Ovary (tissue), 9 donors: Measurements from ENCODE around the gene PRKCH. TPM values are rescaled to one million over a fixed set of nuclear protein-coding genes. Genes with fewer than 3 reads are reported as not detected.

Experiments
- DNase-seq, 5 donors: peaks; one replicate each; pipeline ENCODE4 v3.0.0-alpha.2; 2019 to 2020
- H3K27ac ChIP-seq, 2 donors: fragments of 200-600 bp; one replicate each; pipeline versions ENCODE4 v1.5.1 to v1.8.0; 2019 to 2022
- H3K27me3 ChIP-seq: fragments of 200-600 bp; one replicate; pipeline ENCODE4 v1.8.0; 2022
- H3K36me3 ChIP-seq: fragments of 200-600 bp; sonication (generic); one replicate; pipeline ENCODE4 v1.5.1; 2019
- H3K4me1 ChIP-seq: one replicate; pipeline ENCODE4 v1.8.1; 2013; ENCODE audit warnings: mild to moderate bottlenecking, moderate library complexity; ENCODE audit not compliant: insufficient read depth
- H3K4me3 ChIP-seq: fragments of 200-600 bp; sonication (generic); one replicate; pipeline ENCODE4 v1.5.1; 2017
- H3K9me3 ChIP-seq, 2 donors: fragments of 200-600 bp in 1 of 2; sonication (generic) in 1 of 2; one replicate each; pipeline versions ENCODE4 v1.5.1 to v1.8.1; 2013 to 2019; ENCODE audit warnings: mild to moderate bottlenecking in 1 of 2, moderate library complexity in 1 of 2
- CTCF ChIP-seq, 3 donors: fragments of 450-650 bp in 2 of 3; fragments of 200-600 bp in 1 of 3; IDR thresholded peaks; one replicate each; pipeline versions ENCODE4 v1.5.1 to v1.8.0; 2016 to 2022; ENCODE audit warnings: antibody characterized with exemption in 3 of 3, mild to moderate bottlenecking in 1 of 3
- EP300 ChIP-seq: sonication (generic); formaldehyde crosslinking; IDR thresholded peaks from one replicate; pipeline ENCODE4 v1.6.1; 2017; ENCODE audit warnings: antibody characterized with exemption
- POLR2A ChIP-seq: fragments of 450-650 bp; IDR thresholded peaks from one replicate; pipeline ENCODE4 v1.6.1; 2017; ENCODE audit warnings: antibody characterized with exemption, mild to moderate bottlenecking, moderate library complexity
- WGBS, 3 donors: extraction: QIAGEN DNeasy Blood & Tissue Kit in 1 of 3; methylation state at CpG; one replicate each; pipeline versions ENCODE4 v1.1.5 to v1.1.7; 2013 to 2017; 5-methylcytosine and 5-hydroxymethylcytosine counted together
- intact Hi-C, 4 donors: fragments of 100-400 bp; cut with DNase I; formaldehyde crosslinking; loops; one replicate each; pipeline versions ENCODE4 v1.11.0 to v1.15.1; 2022 to 2023
- polyA plus RNA-seq, 2 donors: library from polyadenylated mRNA; stranded (reverse); fragments of 200-250 nt in 1 of 2; fragments of 350-450 nt in 1 of 2; fragmentation: Illumina TruSeq in 1 of 2; extraction: RNeasy Lipid Tissue Mini Kit (QIAGEN cat#74804) in 1 of 2; gene quantifications; one replicate each; pipeline ENCODE4 v1.2.3, GENCODE V29; 2013 to 2014
- total RNA-seq, 7 donors: library from RNA; depleted of rRNA in 2 of 7; stranded (reverse); fragments of >200 nt in 2 of 7; fragmentation: NEBNext Ultra II Directional in 3 of 7; extraction: Animal tissue kit (Norgen Biotek cat#: 25700) in 3 of 7; gene quantifications; one replicate each; pipeline versions ENCODE4 v1.1.0 to v1.2.4, GENCODE V29; 2016 to 2023
- donor health status: DM: no; HTN: no; CAD: no; lungs with moderate emphysema.
- donor health status: DM: no; HTN: no; CAD: no.
- donor health status: Bipolar disorder and iron deficiency.
- donor health status: DM: yes; HTN: yes; CAD: no.
- donor health status: DM: no; HTN: no; CAD: no.
- donor health status: DM: yes; HTN: yes; CAD: no.

Gene PRKCH
- total and polyA plus RNA-seq, 9 donors: 8.4 to 47.6 (median 15.9) TPM

- DNase-seq: no peak
- Histone ChIP-seq H3K9me3 (no peaks in the 10 kb centered on the region), H3K36me3 (no peaks in the 10 kb centered on the region), H3K4me1 (peaks cover 2% of the 10 kb centered on the region), H3K27me3 (no peaks in the 10 kb centered on the region), H3K4me3 (no peak overlapping the region), H3K27ac (no peak overlapping the region)
- no peak for TF ChIP-seq POLR2A
- TF ChIP-seq EP300: no peak
- no peak for TF ChIP-seq CTCF (IDR thresholded peaks at IDR 0.05)
- intact Hi-C loops: loop anchor here in 2 of 4 donors (10.0 kb wide), 2 partner anchors 48 to 88 kb away; no protein-coding TSS in a partner anchor
- WGBS, 3 donors: 72 to 77% (median 73%) methylated on average over 5 of the region's 5 CpGs
Observed at GRCh38 chr14:61486930-61487495, 165.6 kb downstream of the PRKCH start.

- TF ChIP-seq POLR2A: no peak
- no peak for TF ChIP-seq EP300
- no peak for TF ChIP-seq CTCF (IDR thresholded peaks at IDR 0.05)
- Histone ChIP-seq H3K27ac (no peak overlapping the region), H3K9me3 (no peaks in the 10 kb centered on the region), H3K4me1 (no peaks in the 10 kb centered on the region), H3K36me3 (no peaks in the 10 kb centered on the region), H3K27me3 (no peaks in the 10 kb centered on the region), H3K4me3 (no peak overlapping the region)
- no peak for DNase-seq
- WGBS, 3 donors: 62 to 71% (median 71%) methylated on average over 4 of the region's 4 CpGs
- intact Hi-C loops: loop anchor here in 2 of 4 donors (10.0 kb wide), 2 partner anchors 46 to 86 kb away; no protein-coding TSS in a partner anchor
Observed at GRCh38 chr14:61488417-61489401, 167.3 kb downstream of the PRKCH start.

- no peak overlapping the region for H3K27ac ChIP-seq
- no peaks in the 10 kb centered on the region for H3K27me3 ChIP-seq
- WGBS, 3 donors: 85 to 91% (median 91%) methylated on average over 2 of the region's 2 CpGs
- no peak for DNase-seq
- no peak overlapping the region for H3K4me3 ChIP-seq
- intact Hi-C loops: loop anchor here in 2 of 4 donors (10.0 kb wide), 2 partner anchors 45 to 85 kb away; no protein-coding TSS in a partner anchor
- no peaks in the 10 kb centered on the region for H3K36me3 ChIP-seq
- no peaks in the 10 kb centered on the region for H3K9me3 ChIP-seq
- no peaks in the 10 kb centered on the region for H3K4me1 ChIP-seq
- TF ChIP-seq EP300 (no peak), CTCF (IDR thresholded peaks at IDR 0.05) (no peak), POLR2A (no peak)
Observed at GRCh38 chr14:61489512-61489911, 168.1 kb downstream of the PRKCH start.

GRCh38 chr14:61489932-61490331, 168.6 kb downstream of the PRKCH start:
- H3K27me3 ChIP-seq: no peaks in the 10 kb centered on the region
- H3K27ac ChIP-seq: no peak overlapping the region
- H3K4me1 ChIP-seq: no peaks in the 10 kb centered on the region
- H3K36me3 ChIP-seq: no peaks in the 10 kb centered on the region
- no peaks in the 10 kb centered on the region for H3K9me3 ChIP-seq
- no peak for DNase-seq
- intact Hi-C loops: loop anchor here in 2 of 4 donors (10.0 kb wide), 2 partner anchors 45 to 85 kb away; no protein-coding TSS in a partner anchor
- H3K4me3 ChIP-seq: no peak overlapping the region
- TF ChIP-seq CTCF (IDR thresholded peaks at IDR 0.05) (no peak), POLR2A (no peak), EP300 (no peak)
- 79 to 96% (median 79%) methylated on average over 6 of the region's 6 CpGs for WGBS, 3 donors
